Stomach (tissue), 4 donors: ENCODE results near the gene DYNC1H1.

Experiments used
- POLR2A ChIP-seq, 4 donors: fragments of 450-650 bp; IDR thresholded peaks; one replicate each; pipeline ENCODE4 v1.6.1; 2016; ENCODE audit warnings: antibody characterized with exemption in 4 of 4, control low read depth in 2 of 4, mild to moderate bottlenecking in 1 of 4, moderate library complexity in 1 of 4
- POLR2AphosphoS5 ChIP-seq, 3 donors: sonication (generic); formaldehyde crosslinking; IDR thresholded peaks; one replicate each; pipeline ENCODE4 v1.6.1; 2016; ENCODE audit warnings: antibody characterized with exemption in 3 of 3
- TF ChIP-seq, protein P1 (sequence below), 7 experiments: fragments of 450-650 bp in 4 of 7; fragments of 200-600 bp in 3 of 7; sonication (generic) in 3 of 7; IDR thresholded peaks; one replicate each; pipeline ENCODE4 v1.5.1; 2016 to 2019; ENCODE audit warnings: antibody characterized with exemption in 7 of 7, control low read depth in 2 of 7, mild to moderate bottlenecking in 1 of 7

DNA sequence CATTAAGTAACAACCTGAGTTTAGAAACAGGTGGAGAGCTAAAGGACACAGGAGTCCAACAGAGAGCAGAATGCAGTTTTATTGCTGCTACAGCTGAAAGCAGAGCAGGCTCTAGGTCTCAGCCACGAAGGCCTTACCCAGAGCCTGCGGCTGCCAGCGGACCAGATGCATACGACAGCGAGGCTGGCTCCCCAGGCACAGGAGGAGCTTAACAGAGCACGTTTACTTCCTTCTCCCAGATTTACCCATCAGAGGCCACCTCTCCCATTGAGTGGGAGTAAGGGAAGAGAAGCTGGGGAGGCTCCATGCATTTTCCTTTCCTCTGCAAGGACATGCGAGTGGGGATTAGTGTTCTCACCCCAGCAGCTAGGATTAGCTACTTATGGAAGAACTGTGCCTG, 22.6 kb downstream of the DYNC1H1 start:
- TF ChIP-seq, protein P1, sequence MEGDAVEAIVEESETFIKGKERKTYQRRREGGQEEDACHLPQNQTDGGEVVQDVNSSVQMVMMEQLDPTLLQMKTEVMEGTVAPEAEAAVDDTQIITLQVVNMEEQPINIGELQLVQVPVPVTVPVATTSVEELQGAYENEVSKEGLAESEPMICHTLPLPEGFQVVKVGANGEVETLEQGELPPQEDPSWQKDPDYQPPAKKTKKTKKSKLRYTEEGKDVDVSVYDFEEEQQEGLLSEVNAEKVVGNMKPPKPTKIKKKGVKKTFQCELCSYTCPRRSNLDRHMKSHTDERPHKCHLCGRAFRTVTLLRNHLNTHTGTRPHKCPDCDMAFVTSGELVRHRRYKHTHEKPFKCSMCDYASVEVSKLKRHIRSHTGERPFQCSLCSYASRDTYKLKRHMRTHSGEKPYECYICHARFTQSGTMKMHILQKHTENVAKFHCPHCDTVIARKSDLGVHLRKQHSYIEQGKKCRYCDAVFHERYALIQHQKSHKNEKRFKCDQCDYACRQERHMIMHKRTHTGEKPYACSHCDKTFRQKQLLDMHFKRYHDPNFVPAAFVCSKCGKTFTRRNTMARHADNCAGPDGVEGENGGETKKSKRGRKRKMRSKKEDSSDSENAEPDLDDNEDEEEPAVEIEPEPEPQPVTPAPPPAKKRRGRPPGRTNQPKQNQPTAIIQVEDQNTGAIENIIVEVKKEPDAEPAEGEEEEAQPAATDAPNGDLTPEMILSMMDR (IDR thresholded peaks at IDR 0.05) = no peak
- TF ChIP-seq POLR2AphosphoS5 (IDR thresholded peaks at IDR 0.05) = no peak
- no peak for TF ChIP-seq POLR2A (IDR thresholded peaks at IDR 0.05)
